Measurements from ENCODE around the gene ELN. TPM values are rescaled to one million over a fixed set of nuclear protein-coding genes. Genes with fewer than 3 reads are reported as not detected.

The ELN gene
- total RNA-seq, 1 experiment from 2014 or later = 65.9 TPM

GRCh38 chr7:74030861-74031260 lies 2.9 kb downstream of the ELN start:
- POLR2A ChIA-PET (ENCODE audit: low non-redundant PET) = no interaction called here
- Histone ChIP-seq H3K4me1 (ENCODE audit: insufficient read depth, low read length, poor library complexity, severe bottlenecking) (peaks cover 57% of the 10 kb centered on the region), H3K27me3 (replicated peaks; ENCODE audit: insufficient read depth, low read depth, low read length, poor library complexity) (no peaks in the 10 kb centered on the region), H3K27ac (ENCODE audit: low read depth, low read length, poor library complexity, severe bottlenecking) (peak overlapping the region; percentile 89), H3K9me3 (ENCODE audit: low read depth, low read length, poor library complexity, severe bottlenecking) (no peaks in the 10 kb centered on the region), H3K36me3 (ENCODE audit: insufficient read depth, low read length, poor library complexity, severe bottlenecking) (no peaks in the 10 kb centered on the region), H3K4me3 (ENCODE audit: low read depth, low read length, poor library complexity, severe bottlenecking) (no peak overlapping the region)
- CTCF ChIA-PET = interaction anchor here (0.6 kb wide), 1 partner anchor 11 kb away, joined by 3 read pairs; no protein-coding TSS in a partner anchor
- intact Hi-C loops (cut with micrococcal nuclease; ENCODE audit: unreplicated experiment) = no loop called here
- TF ChIP-seq EZH2 (IDR thresholded peaks at IDR 0.05; ENCODE audit: borderline replicate concordance, low read depth, low read length, poor library complexity, severe bottlenecking) (no peak), CTCF (conservative IDR thresholded peaks at IDR 0.05; ENCODE audit: low read depth, low read length) (no peak)
- DNase-seq (ENCODE audit: low spot score) = no peak
- TSS peak; percentile 52 for BruUV-seq (replicated peaks)

DNA sequence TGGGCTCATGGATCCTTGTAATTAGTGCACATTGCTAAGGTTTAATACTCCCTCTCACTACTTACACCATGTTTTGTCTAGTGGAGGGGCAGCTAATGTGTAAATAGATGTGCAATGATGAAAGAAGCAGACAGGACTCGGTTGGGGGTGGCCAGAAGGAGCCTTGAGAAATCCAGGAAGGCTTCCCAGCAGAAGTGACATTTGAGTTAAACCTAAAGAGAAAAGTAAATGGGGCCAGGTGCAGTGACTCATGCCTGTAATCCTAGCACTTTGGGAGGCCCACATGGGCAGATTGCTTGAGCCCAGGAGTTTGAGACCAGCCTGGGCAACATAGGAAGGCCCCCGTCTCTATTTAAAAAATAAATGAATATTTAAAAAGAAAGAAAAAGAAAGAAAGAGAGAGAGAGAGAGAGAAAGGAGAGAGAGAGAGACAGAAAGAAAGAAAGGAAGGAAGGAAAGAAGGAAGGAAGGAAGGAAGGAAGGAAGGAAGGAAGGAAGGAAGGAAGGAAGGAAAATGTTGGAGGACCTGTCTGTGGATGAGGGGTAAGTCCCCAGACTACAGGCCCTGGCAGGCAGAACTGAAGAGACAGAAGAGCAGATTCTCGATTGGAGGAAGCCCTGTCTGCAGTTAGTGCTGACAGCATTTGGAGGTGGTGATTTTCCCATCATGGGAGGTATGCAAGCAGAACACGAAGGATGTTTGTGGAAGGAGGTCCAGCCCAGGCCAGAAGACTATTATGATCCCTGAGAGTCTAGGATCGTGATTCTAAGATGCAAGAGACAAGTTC lies 3.6 kb downstream of the ELN start:
- CTCF ChIA-PET = interaction anchor here (0.6 kb wide), 1 partner anchor 10 kb away, joined by 3 read pairs; no protein-coding TSS in a partner anchor
- no peak for TF ChIP-seq EZH2 (IDR thresholded peaks at IDR 0.05; ENCODE audit: borderline replicate concordance, low read depth, low read length, poor library complexity, severe bottlenecking)
- no peak for TF ChIP-seq CTCF (conservative IDR thresholded peaks at IDR 0.05; ENCODE audit: low read depth, low read length)
- BruUV-seq (replicated peaks) = no TSS peak
- DNase-seq (ENCODE audit: low spot score) = peak; percentile 86
- no peaks in the 10 kb centered on the region for H3K9me3 ChIP-seq (ENCODE audit: low read depth, low read length, poor library complexity, severe bottlenecking)
- no peak overlapping the region for H3K4me3 ChIP-seq (ENCODE audit: low read depth, low read length, poor library complexity, severe bottlenecking)
- peak overlapping the region; percentile 89 for H3K27ac ChIP-seq (ENCODE audit: low read depth, low read length, poor library complexity, severe bottlenecking)
- H3K36me3 ChIP-seq (ENCODE audit: insufficient read depth, low read length, poor library complexity, severe bottlenecking) = peaks cover 2% of the 10 kb centered on the region
- intact Hi-C loops (cut with micrococcal nuclease; ENCODE audit: unreplicated experiment) = no loop called here
- H3K27me3 ChIP-seq (replicated peaks; ENCODE audit: insufficient read depth, low read depth, low read length, poor library complexity) = no peaks in the 10 kb centered on the region
- peaks cover 54% of the 10 kb centered on the region for H3K4me1 ChIP-seq (ENCODE audit: insufficient read depth, low read length, poor library complexity, severe bottlenecking)
- POLR2A ChIA-PET (ENCODE audit: low non-redundant PET) = no interaction called here

- intact Hi-C loops (cut with micrococcal nuclease; ENCODE audit: unreplicated experiment) = no loop called here
- no TSS peak for BruUV-seq (replicated peaks)
- Histone ChIP-seq H3K27me3 (replicated peaks; ENCODE audit: insufficient read depth, low read depth, low read length, poor library complexity) (no peaks in the 10 kb centered on the region), H3K36me3 (ENCODE audit: insufficient read depth, low read length, poor library complexity, severe bottlenecking) (peaks cover 6% of the 10 kb centered on the region), H3K9me3 (ENCODE audit: low read depth, low read length, poor library complexity, severe bottlenecking) (no peaks in the 10 kb centered on the region), H3K4me1 (ENCODE audit: insufficient read depth, low read length, poor library complexity, severe bottlenecking) (peaks cover 49% of the 10 kb centered on the region), H3K27ac (ENCODE audit: low read depth, low read length, poor library complexity, severe bottlenecking) (peak overlapping the region; percentile 84), H3K4me3 (ENCODE audit: low read depth, low read length, poor library complexity, severe bottlenecking) (no peak overlapping the region)
- peak; percentile 70 for DNase-seq (ENCODE audit: low spot score)
- ChIA-PET CTCF (no interaction called here), POLR2A (ENCODE audit: low non-redundant PET) (no interaction called here)
- no peak for TF ChIP-seq EZH2 (IDR thresholded peaks at IDR 0.05; ENCODE audit: borderline replicate concordance, low read depth, low read length, poor library complexity, severe bottlenecking)
- TF ChIP-seq CTCF (conservative IDR thresholded peaks at IDR 0.05; ENCODE audit: low read depth, low read length) = no peak
Measured at GRCh38 chr7:74032191-74032490, 4.2 kb downstream of the ELN start.
